GM21367 (cell line): ENCODE data around the gene ZNF747.

Source experiments
- ATAC-seq: cut with Tn5 transposase; IDR thresholded peaks from one replicate; pipeline ENCODE4 v1.9.1; 2021; ENCODE audit not compliant: unreplicated experiment

Gene ZNF747

GRCh38 chr16:30519120-30520049 is 15.3 kb downstream of the ZNF747 start:
- no peak for ATAC-seq

- ATAC-seq: no peak
These were observed 16.1 kb downstream of the ZNF747 start for GRCh38 chr16:30518552-30518951.

- no peak for ATAC-seq
These were observed 19.4 kb downstream of the ZNF747 start for GRCh38 chr16:30515275-30515674.

GRCh38 chr16:30511509-30511908 is 23.1 kb downstream of the ZNF747 start:
- no peak for ATAC-seq

- no peak for ATAC-seq
These were observed 24.2 kb downstream of the ZNF747 start for GRCh38 chr16:30510376-30510938.

GRCh38 chr16:30509081-30509765 is 25.4 kb downstream of the ZNF747 start:
- no peak for ATAC-seq

- ATAC-seq: no peak
These were observed 31.0 kb downstream of the ZNF747 start for GRCh38 chr16:30503403-30504296.

GRCh38 chr16:30499284-30499683 is 35.4 kb downstream of the ZNF747 start:
- no peak for ATAC-seq

GRCh38 chr16:30494709-30495108 is 39.9 kb downstream of the ZNF747 start:
- no peak for ATAC-seq

- ATAC-seq: no peak
These were observed 40.6 kb downstream of the ZNF747 start for GRCh38 chr16:30493941-30494488.

- ATAC-seq: no peak
These were observed 42.8 kb downstream of the ZNF747 start for GRCh38 chr16:30491744-30492308.

GRCh38 chr16:30491229-30491628 is 43.4 kb downstream of the ZNF747 start:
- ATAC-seq: no peak

GRCh38 chr16:30490210-30490609 is 44.4 kb downstream of the ZNF747 start:
- ATAC-seq: no peak

- ATAC-seq: no peak
These were observed 45.7 kb downstream of the ZNF747 start for GRCh38 chr16:30488764-30489605.

GRCh38 chr16:30485818-30486436 is 48.7 kb downstream of the ZNF747 start:
- no peak for ATAC-seq

- no peak for ATAC-seq
These were observed 49.8 kb downstream of the ZNF747 start for GRCh38 chr16:30484887-30485286.

- ATAC-seq: no peak
These were observed 52.3 kb downstream of the ZNF747 start for GRCh38 chr16:30482366-30482765.

GRCh38 chr16:30481381-30481780 is 53.3 kb downstream of the ZNF747 start:
- no peak for ATAC-seq
